GM10248 (cell line): ENCODE measurements around the gene DMRTA1.

Experiments
- CTCF ChIA-PET: fragments of 300-600 bp; sonication (Branson Sonifier 250); formaldehyde crosslinking; extraction: SDS; loops from one replicate; lab custom pipeline; 2021; ENCODE audit warnings: antibody characterized with exemption; lab: Yijun Ruan, JAX
- POLR2A ChIA-PET: fragments of 350-650 bp; sonication (Branson Sonifier 250); formaldehyde crosslinking; extraction: SDS; loops from one replicate; lab custom pipeline; 2020; ENCODE audit warnings: antibody characterized with exemption; lab: Yijun Ruan, JAX
- DNase-seq: peaks from one replicate; pipeline ENCODE4 v3.0.0; 2012; ENCODE audit errors: extremely low spot score
- TF ChIP-seq, protein P1 (sequence below): IDR thresholded peaks from 2 replicates; pipeline ENCODE4 v1.5.1; 2012; ENCODE audit warnings: mild to moderate bottlenecking, low read depth; ENCODE audit errors: extremely low read depth, missing control alignments, control extremely low read depth

Gene DMRTA1

DNA sequence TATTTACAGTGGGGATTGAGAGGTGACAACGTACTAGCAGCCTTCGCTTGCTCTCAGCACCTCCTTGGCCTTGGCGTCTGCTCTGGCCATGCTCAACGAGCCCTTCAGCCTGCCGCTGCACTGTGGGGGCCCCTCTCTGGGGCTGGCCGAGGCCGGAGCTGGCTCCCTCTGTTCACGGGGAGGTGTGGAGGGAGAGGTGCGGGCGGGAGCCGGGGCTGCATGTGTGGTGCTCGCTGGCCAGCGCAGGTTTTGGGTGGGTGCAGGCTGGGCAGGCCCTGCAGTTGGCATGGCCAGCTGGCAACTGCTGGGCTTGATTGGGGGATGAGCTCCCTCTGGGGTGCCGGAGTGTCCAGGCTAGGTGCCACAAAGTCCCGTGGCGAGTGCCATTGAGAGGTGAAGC, 5.8 kb upstream of the DMRTA1 start:
- ChIA-PET POLR2A (no interaction called here), CTCF (interaction anchor here (1.2 to 2.5 kb wide), 4 partner anchors 10 to 197 kb away, joined by 4 to 12 read pairs (median 6); no protein-coding TSS in a partner anchor)
- TF ChIP-seq, protein P1, sequence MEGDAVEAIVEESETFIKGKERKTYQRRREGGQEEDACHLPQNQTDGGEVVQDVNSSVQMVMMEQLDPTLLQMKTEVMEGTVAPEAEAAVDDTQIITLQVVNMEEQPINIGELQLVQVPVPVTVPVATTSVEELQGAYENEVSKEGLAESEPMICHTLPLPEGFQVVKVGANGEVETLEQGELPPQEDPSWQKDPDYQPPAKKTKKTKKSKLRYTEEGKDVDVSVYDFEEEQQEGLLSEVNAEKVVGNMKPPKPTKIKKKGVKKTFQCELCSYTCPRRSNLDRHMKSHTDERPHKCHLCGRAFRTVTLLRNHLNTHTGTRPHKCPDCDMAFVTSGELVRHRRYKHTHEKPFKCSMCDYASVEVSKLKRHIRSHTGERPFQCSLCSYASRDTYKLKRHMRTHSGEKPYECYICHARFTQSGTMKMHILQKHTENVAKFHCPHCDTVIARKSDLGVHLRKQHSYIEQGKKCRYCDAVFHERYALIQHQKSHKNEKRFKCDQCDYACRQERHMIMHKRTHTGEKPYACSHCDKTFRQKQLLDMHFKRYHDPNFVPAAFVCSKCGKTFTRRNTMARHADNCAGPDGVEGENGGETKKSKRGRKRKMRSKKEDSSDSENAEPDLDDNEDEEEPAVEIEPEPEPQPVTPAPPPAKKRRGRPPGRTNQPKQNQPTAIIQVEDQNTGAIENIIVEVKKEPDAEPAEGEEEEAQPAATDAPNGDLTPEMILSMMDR = no peak
- no peak for DNase-seq

DNA sequence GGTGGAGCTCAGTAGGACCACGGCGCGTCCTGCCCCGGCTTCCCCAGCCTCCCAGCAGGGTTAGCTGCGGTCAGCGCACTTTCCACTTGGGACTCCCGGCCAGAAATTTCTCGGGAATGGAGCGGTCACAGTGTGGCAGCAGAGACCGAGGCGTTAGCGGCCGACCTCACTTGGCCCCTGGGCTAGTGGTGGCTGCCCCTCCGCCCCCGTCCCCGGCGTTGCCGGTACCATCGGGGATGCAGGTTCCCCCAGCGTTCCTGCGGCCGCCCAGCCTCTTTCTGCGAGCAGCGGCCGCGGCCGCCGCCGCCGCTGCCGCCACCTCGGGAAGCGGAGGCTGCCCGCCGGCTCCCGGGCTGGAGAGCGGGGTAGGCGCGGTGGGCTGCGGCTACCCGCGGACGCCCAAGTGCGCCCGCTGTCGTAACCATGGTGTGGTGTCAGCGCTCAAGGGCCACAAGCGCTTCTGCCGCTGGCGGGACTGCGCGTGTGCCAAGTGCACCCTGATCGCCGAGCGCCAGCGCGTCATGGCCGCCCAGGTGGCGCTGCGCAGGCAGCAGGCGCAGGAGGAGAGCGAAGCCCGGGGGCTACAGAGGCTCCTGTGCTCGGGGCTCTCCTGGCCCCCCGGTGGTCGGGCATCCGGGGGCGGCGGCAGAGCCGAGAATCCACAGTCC, 460 bp downstream of the DMRTA1 start:
- ChIA-PET POLR2A (no interaction called here), CTCF (no interaction called here)
- peak; percentile 15 for DNase-seq
- TF ChIP-seq, protein P1 = no peak

DNA sequence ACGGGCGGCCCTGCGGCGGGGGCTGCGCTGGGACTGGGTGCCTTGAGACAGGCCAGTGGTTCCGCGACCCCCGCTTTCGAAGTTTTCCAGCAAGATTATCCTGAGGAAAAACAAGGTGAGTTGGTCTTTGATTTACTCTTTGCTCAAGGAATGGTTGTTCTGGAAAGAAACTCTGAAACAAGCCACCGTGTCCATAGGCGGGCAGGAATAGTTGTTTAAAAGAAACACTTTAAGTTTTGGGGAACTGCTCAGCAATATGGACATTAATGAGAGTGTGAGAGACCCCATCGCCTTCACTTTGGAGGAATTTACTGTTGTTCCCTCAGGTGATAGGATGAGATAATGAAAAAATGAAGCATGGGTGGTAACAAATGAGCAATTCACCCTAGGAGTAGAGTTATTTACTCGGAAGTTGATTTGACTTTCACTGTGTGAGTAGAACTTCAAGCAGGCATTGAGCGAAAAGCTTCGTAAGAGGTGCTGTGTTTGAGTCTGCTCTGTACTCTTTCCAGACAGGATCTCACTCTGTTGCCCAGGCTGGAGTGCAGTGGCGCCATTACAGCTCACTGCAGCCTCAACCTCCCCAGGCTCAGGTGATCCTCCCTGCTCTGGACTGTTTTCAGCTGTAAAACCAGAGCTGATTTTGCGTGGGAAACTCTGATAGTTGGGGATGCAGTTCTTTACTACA, 1.1 kb downstream of the DMRTA1 start:
- CTCF ChIA-PET = interaction anchor here (0.9 to 2.6 kb wide), 3 partner anchors 14 to 634 kb away, joined by 3 to 9 read pairs (median 3); no protein-coding TSS in a partner anchor
- POLR2A ChIA-PET = no interaction called here

DNA sequence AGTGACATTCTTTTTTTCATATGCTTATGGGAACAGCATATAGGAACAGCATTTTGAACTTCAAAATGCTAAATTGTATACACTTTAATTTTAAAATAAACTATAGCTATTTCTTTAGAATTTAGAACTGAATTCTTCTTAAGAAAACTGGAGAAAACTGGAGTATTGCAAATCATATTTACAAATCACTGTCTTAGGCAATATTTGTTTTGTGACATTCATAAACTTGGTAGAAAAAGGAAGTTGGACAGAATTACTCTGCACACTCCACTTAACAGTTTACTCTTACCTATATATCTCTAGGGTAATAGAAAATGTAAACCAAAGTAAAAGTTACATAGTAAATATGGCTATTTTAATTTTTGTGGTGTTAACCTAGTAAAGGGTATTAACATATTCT, 3.1 kb downstream of the DMRTA1 start:
- no peak for DNase-seq
- CTCF ChIA-PET = interaction anchor here (1.6 to 2.6 kb wide), 2 partner anchors 206 to 636 kb away, joined by 5 to 9 read pairs; no protein-coding TSS in a partner anchor
- POLR2A ChIA-PET = no interaction called here
- TF ChIP-seq, protein P1 = no peak

More for the DNA sequence above, 1.1 kb downstream of the DMRTA1 start:
- DNase-seq = no peak
- TF ChIP-seq, protein P1 = no peak

DNA sequence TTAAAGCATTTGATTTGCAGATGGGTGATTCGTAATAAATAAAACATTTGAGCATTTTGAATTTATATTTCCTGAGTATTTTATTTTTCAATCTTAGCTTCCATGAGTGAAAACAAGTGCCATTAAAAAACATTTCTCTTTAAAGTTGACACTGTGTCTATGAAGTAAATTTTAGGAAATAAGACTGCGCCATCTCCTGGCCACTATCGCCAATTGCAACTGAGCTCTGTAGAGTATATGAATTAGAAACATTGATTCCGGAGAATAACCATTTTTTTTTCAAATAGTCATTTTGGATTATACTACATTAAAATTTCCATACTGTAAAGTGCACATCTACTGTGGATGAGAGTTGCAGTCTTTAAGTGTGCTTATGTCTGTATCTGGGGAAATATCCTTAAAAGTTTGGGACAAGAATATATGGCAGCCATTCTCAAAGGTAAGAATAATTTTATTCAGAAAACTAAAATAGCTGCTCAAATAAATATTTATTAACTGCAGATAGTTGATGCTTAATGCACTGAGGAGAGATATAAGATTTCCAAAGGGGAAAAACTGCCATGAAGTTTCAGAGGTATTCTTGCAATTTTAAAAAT, 5.9 kb downstream of the DMRTA1 start:
- TF ChIP-seq, protein P1 = peak; percentile 66
- CTCF ChIA-PET = interaction anchor here (0.6 to 2.6 kb wide), 21 partner anchors 11 to 647 kb away, joined by 3 to 21 read pairs (median 4); no protein-coding TSS in a partner anchor
- DNase-seq = no peak
- POLR2A ChIA-PET = no interaction called here

DNA sequence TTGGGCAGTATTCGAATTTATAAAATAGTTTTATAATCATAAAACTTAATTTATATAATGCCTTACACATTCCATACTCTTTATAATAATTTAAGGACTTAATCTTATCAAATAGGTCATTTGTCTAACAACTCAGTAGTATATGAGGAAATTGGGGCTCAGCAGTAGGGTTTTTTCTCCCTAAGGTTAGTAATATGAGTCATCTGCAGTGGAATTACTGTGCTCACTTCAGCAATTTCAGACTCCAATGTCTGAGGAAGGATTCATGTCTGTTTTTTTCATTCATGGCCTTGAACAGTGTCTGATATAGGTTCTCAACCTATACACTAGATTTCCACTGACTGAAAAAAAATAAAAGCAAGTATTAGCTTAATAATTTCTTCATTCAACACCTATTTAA, 7.4 kb downstream of the DMRTA1 start:
- DNase-seq = no peak
- TF ChIP-seq, protein P1 = no peak
- ChIA-PET CTCF (interaction anchor here (0.9 to 2.4 kb wide), 4 partner anchors 14 to 210 kb away, joined by 3 to 17 read pairs (median 3); no protein-coding TSS in a partner anchor), POLR2A (no interaction called here)
